Neural cell (in vitro differentiated cells): ENCODE results near the gene GPATCH3. TPM values are rescaled to one million over a fixed set of nuclear protein-coding genes. Genes with fewer than 3 reads are reported as not detected.

Source experiments
- H2AFZ ChIP-seq: fragments of 200-600, 300-800 bp; sonication (generic), shearing (Covaris generic); 2 replicates; pipeline ENCODE4 v1.6.0; 2014; ENCODE audit warnings: low read depth, mild to moderate bottlenecking, antibody characterized with exemption, low read length, moderate library complexity
- H3F3A ChIP-seq: fragments of 200-600 bp; shearing (Covaris generic); 2 replicates; pipeline ENCODE4 v1.6.1; 2016; ENCODE audit warnings: mild to moderate bottlenecking, moderate library complexity, mixed read lengths, antibody characterized with exemption, low read length; ENCODE audit not compliant: insufficient read depth, poor library complexity, severe bottlenecking
- H3K27ac ChIP-seq: fragments of 200-600, 300-800 bp; sonication (generic), shearing (Covaris generic); 2 replicates; pipeline ENCODE4 v1.5.1; 2014; ENCODE audit warnings: mild to moderate bottlenecking, low read length, moderate library complexity
- H3K27me3 ChIP-seq: fragments of 300-800, 200-600 bp; sonication (generic), shearing (Covaris generic); 2 replicates; pipeline ENCODE4 v1.6.0; 2014; ENCODE audit warnings: mild to moderate bottlenecking, low read depth, low read length, moderate library complexity; ENCODE audit not compliant: insufficient read depth
- H3K36me3 ChIP-seq: fragments of 300-800, 200-600 bp; sonication (generic), shearing (Covaris generic); 2 replicates; pipeline ENCODE4 v1.5.1; 2014; ENCODE audit warnings: mild to moderate bottlenecking, antibody characterized with exemption, low read length, moderate library complexity; ENCODE audit not compliant: insufficient read depth
- H3K4me2 ChIP-seq: fragments of 300-800, 200-600 bp; sonication (generic), shearing (Covaris generic); 2 replicates; pipeline ENCODE4 v1.6.0; 2014; ENCODE audit warnings: mild to moderate bottlenecking, low read length
- H3K4me3 ChIP-seq: fragments of 300-800, 200-600 bp; sonication (generic), shearing (Covaris generic); 2 replicates; pipeline ENCODE4 v1.5.1; 2014; ENCODE audit warnings: mild to moderate bottlenecking, low read length, moderate library complexity
- H3K79me2 ChIP-seq: fragments of 200-600 bp; shearing (Covaris generic); replicated peaks from 2 replicates; pipeline ENCODE4 v1.6.0; 2014; ENCODE audit warnings: mild to moderate bottlenecking, low read length, moderate library complexity; ENCODE audit not compliant: insufficient read depth
- H3K9ac ChIP-seq: fragments of 300-800, 200-600 bp; sonication (generic), shearing (Covaris generic); 2 replicates; pipeline ENCODE4 v1.6.1; 2016; ENCODE audit warnings: mild to moderate bottlenecking, low read length, mixed read lengths
- H3K9me2 ChIP-seq: fragments of 200-600 bp; shearing (Covaris generic); 2 replicates; pipeline ENCODE4 v1.6.1; 2016; ENCODE audit warnings: mild to moderate bottlenecking, low read length, mixed read lengths; ENCODE audit not compliant: insufficient read depth
- H3K9me3 ChIP-seq: fragments of 200-600, 300-800 bp; sonication (generic), shearing (Covaris generic); 2 replicates; pipeline ENCODE4 v1.6.1; 2016; ENCODE audit warnings: mild to moderate bottlenecking, mixed run types, low read length, moderate library complexity, mixed read lengths
- H4K20me1 ChIP-seq: fragments of 200-600 bp; shearing (Covaris generic); 2 replicates; pipeline ENCODE4 v1.6.1; 2016; ENCODE audit warnings: mild to moderate bottlenecking, mixed run types; ENCODE audit not compliant: insufficient read depth
- EP300 ChIP-seq: fragments of 450-650 bp; conservative IDR thresholded peaks from 2 replicates; pipeline ENCODE4 v1.6.1; 2014; ENCODE audit warnings: antibody characterized with exemption, mild to moderate bottlenecking, moderate library complexity; ENCODE audit not compliant: poor library complexity, severe bottlenecking
- EZH2 ChIP-seq: fragments of 200-600, 300-800 bp; shearing (Covaris generic), sonication (generic); IDR thresholded peaks from 2 replicates; pipeline ENCODE4 v1.6.1; 2014; ENCODE audit warnings: antibody characterized with exemption, low read length, borderline replicate concordance, mild to moderate bottlenecking; ENCODE audit not compliant: insufficient read depth, poor library complexity, severe bottlenecking
- MXI1 ChIP-seq: fragments of 450-650 bp; conservative IDR thresholded peaks from 2 replicates; pipeline ENCODE4 v1.6.1; 2014; ENCODE audit warnings: antibody characterized with exemption, mild to moderate bottlenecking; ENCODE audit not compliant: poor library complexity, severe bottlenecking
- POLR2AphosphoS5 ChIP-seq: IDR thresholded peaks from 2 replicates; pipeline ENCODE4 v1.6.1; 2012
- RAD21 ChIP-seq: fragments of 450-650 bp; conservative IDR thresholded peaks from 2 replicates; pipeline ENCODE4 v1.6.1; 2014; ENCODE audit warnings: antibody characterized with exemption, mild to moderate bottlenecking, moderate library complexity
- SMC3 ChIP-seq: fragments of 450-650 bp; conservative IDR thresholded peaks from 2 replicates; pipeline ENCODE4 v1.6.1; 2014; ENCODE audit warnings: antibody characterized with exemption, mild to moderate bottlenecking, moderate library complexity; ENCODE audit not compliant: poor library complexity
- TAF1 ChIP-seq: IDR thresholded peaks from 2 replicates; pipeline ENCODE4 v1.6.1; 2012; ENCODE audit warnings: low read depth
- polyA plus RNA-seq: library from polyadenylated mRNA; depleted of rRNA; stranded (reverse); fragments of >200 nt; gene quantifications from 2 replicates; pipeline ENCODE4 v1.2.3, GENCODE V29; 2014
- TF ChIP-seq, protein P1 (sequence below): fragments of 450-650 bp; IDR thresholded peaks from 2 replicates; pipeline ENCODE4 v1.5.1; 2014; ENCODE audit warnings: antibody characterized with exemption, mild to moderate bottlenecking, moderate library complexity; ENCODE audit not compliant: poor library complexity, severe bottlenecking
- TF ChIP-seq, protein P2 (sequence below): IDR thresholded peaks from 2 replicates; pipeline ENCODE4 v1.6.1; 2012; ENCODE audit warnings: borderline replicate concordance

GPATCH3 gene
- polyA plus RNA-seq, 1 donor from 2014 or later: 7.1 TPM

DNA sequence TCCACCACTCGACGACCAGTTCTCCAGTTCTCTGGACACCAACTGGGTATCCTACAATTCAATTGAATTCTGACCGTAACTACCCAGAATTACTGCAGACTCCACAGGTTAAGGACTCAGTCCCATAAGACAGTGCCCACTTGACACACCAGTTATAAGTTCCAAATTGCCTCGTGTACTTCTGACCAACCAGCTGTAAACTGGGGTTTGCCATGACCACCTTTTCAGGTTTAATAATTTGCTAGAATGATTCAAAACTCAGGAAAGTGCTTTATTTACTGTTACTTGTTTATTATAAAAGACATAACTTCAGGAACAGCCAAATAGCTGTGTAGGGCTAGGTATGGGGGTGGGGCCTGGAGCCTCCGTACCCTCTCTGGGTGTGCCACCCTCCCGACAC is 36.6 kb upstream of the GPATCH3 start:
- no peaks in the 10 kb centered on the region for H3K9me2 ChIP-seq
- H3K36me3 ChIP-seq: no peaks in the 10 kb centered on the region
- H3K9me3 ChIP-seq: no peaks in the 10 kb centered on the region
- H3K27me3 ChIP-seq: no peaks in the 10 kb centered on the region
- no peaks in the 10 kb centered on the region for H3K79me2 ChIP-seq
- no peak overlapping the region for H3K27ac ChIP-seq
- H3F3A ChIP-seq: no peaks in the 10 kb centered on the region
- no peaks in the 10 kb centered on the region for H4K20me1 ChIP-seq
- TF ChIP-seq, protein P1, sequence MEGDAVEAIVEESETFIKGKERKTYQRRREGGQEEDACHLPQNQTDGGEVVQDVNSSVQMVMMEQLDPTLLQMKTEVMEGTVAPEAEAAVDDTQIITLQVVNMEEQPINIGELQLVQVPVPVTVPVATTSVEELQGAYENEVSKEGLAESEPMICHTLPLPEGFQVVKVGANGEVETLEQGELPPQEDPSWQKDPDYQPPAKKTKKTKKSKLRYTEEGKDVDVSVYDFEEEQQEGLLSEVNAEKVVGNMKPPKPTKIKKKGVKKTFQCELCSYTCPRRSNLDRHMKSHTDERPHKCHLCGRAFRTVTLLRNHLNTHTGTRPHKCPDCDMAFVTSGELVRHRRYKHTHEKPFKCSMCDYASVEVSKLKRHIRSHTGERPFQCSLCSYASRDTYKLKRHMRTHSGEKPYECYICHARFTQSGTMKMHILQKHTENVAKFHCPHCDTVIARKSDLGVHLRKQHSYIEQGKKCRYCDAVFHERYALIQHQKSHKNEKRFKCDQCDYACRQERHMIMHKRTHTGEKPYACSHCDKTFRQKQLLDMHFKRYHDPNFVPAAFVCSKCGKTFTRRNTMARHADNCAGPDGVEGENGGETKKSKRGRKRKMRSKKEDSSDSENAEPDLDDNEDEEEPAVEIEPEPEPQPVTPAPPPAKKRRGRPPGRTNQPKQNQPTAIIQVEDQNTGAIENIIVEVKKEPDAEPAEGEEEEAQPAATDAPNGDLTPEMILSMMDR: no peak
- TF ChIP-seq EZH2: no peak
- no peak for TF ChIP-seq RAD21
- TF ChIP-seq EP300: no peak
- no peak for TF ChIP-seq MXI1
- TF ChIP-seq TAF1: no peak
- TF ChIP-seq SMC3: no peak
- TF ChIP-seq, protein P2, sequence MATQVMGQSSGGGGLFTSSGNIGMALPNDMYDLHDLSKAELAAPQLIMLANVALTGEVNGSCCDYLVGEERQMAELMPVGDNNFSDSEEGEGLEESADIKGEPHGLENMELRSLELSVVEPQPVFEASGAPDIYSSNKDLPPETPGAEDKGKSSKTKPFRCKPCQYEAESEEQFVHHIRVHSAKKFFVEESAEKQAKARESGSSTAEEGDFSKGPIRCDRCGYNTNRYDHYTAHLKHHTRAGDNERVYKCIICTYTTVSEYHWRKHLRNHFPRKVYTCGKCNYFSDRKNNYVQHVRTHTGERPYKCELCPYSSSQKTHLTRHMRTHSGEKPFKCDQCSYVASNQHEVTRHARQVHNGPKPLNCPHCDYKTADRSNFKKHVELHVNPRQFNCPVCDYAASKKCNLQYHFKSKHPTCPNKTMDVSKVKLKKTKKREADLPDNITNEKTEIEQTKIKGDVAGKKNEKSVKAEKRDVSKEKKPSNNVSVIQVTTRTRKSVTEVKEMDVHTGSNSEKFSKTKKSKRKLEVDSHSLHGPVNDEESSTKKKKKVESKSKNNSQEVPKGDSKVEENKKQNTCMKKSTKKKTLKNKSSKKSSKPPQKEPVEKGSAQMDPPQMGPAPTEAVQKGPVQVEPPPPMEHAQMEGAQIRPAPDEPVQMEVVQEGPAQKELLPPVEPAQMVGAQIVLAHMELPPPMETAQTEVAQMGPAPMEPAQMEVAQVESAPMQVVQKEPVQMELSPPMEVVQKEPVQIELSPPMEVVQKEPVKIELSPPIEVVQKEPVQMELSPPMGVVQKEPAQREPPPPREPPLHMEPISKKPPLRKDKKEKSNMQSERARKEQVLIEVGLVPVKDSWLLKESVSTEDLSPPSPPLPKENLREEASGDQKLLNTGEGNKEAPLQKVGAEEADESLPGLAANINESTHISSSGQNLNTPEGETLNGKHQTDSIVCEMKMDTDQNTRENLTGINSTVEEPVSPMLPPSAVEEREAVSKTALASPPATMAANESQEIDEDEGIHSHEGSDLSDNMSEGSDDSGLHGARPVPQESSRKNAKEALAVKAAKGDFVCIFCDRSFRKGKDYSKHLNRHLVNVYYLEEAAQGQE: no peak
- no peak for TF ChIP-seq POLR2AphosphoS5
- no peak overlapping the region for H2AFZ ChIP-seq
- no peak overlapping the region for H3K9ac ChIP-seq
- no peak overlapping the region for H3K4me2 ChIP-seq
- H3K4me3 ChIP-seq: no peak overlapping the region

DNA sequence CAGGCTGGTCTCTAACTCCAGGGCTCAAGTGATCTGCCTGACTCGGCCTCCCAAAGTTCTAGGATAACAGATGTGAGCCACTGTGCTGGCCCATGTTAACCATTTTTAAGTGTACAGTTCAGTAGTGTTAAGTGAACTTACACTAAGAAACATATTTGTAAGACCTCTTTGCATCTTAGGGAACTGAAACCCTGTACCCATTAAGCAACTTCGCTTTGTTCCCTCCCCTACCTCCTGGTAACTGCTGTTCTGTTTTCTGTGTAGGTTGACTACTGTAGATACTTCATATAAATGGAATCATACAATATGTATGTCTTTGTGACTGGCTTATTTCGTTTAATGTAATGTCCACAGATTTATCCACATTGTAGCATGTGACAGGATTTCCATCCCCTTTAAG is 32.3 kb upstream of the GPATCH3 start:
- Histone ChIP-seq H3K36me3 (peaks cover 11% of the 10 kb centered on the region), H3F3A (no peaks in the 10 kb centered on the region), H3K4me2 (no peak overlapping the region), H3K79me2 (no peaks in the 10 kb centered on the region), H3K4me3 (no peak overlapping the region), H4K20me1 (no peaks in the 10 kb centered on the region), H3K9ac (no peak overlapping the region), H2AFZ (no peak overlapping the region), H3K9me3 (no peaks in the 10 kb centered on the region), H3K27me3 (no peaks in the 10 kb centered on the region), H3K27ac (no peak overlapping the region), H3K9me2 (no peaks in the 10 kb centered on the region)
- TF ChIP-seq TAF1: no peak
- TF ChIP-seq EZH2: no peak
- no peak for TF ChIP-seq MXI1
- TF ChIP-seq EP300: no peak
- TF ChIP-seq SMC3: no peak
- no peak for TF ChIP-seq RAD21
